Cardiac ventricle fibroblast (primary cell): ENCODE data around the gene OR8B4. TPM values are rescaled to one million over a fixed set of nuclear protein-coding genes. Genes with fewer than 3 reads are reported as not detected.

Experiments
- total RNA-seq: library from RNA; depleted of rRNA; stranded (reverse); fragments of >200 nt; gene quantifications from 2 replicates; pipeline ENCODE4 v1.2.3, GENCODE V29; 2015

The OR8B4 gene, protein sequence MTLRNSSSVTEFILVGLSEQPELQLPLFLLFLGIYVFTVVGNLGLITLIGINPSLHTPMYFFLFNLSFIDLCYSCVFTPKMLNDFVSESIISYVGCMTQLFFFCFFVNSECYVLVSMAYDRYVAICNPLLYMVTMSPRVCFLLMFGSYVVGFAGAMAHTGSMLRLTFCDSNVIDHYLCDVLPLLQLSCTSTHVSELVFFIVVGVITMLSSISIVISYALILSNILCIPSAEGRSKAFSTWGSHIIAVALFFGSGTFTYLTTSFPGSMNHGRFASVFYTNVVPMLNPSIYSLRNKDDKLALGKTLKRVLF
- total RNA-seq: not detected in 2 replicates

GRCh38 chr11:124424384-124424921 is at the start of gene OR8B4:
TSS of gene OR8B4 (minus strand) at chr11:124424871. CDS start at chr11:124424871, 0 bp downstream.

DNA sequence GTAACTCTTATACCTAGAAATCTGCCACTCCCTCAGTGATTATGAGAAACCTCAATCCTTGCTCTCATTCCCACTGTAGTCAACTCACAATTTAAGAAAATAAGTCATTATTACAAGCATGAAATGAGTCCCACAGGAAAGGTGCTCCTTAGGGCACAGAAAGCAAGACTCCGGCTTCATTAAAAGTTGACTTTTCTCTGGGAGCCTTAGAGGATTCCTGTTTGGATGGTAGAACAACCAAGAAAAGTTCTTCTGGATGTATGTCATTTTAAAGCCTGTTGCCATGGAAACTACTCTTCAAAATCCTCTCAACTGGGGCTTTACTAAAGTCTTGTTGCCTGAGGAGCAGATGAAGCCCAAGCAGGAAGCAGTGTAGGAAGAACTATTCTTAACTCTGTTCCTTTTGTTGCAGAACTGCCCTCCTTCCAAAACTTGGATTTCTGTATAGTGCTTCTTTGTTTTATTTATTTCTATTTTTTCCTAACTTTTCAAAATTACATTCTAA is 21.0 kb upstream of the OR8B4 start, which contains the start of gene OR8B8:
OR8B8 (minus strand) TSS at position 51 of the 505 bp plus-strand sequence. CDS start 4,611 bp downstream, outside the sequence.

DNA sequence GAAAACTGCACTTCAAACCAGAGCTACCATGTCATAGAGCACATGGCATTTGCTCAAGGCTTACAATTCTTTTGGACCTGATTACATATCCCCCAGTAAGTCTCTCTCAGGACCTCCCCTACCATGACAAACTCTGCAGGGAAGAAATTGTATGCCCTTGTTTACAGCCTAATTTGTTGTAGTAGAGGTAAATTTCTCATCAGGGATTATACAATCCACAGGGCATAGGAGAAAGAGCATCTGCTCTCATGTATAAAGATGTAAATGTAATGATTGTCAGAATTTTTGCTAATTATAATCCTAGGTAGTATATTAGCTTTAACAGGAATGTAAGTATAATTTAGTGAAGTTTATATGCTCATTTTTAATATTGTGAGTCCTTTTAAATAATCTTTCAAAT is 25.7 kb downstream of the OR8B4 start, which contains the start of gene OR8B3:
OR8B3 (minus strand) TSS at position 101 of the 400 bp plus-strand sequence. CDS start 1,673 bp downstream, outside the sequence.

GRCh38 chr11:124384399-124384798 is 40.3 kb downstream of the OR8B4 start, which contains the start of gene OR8B2:
TSS of gene OR8B2 (minus strand) at chr11:124384499. CDS start at chr11:124383343, 1,156 bp downstream.

Other genes starting within 250 kb of the OR8B4 start
- gene OR10D3, start 241.5 kb downstream of the OR8B4 start, total RNA-seq: not detected in 2 replicates
- not detected in 2 replicates for gene OR8G1, start 183.8 kb downstream of the OR8B4 start, total RNA-seq
- gene OR8G5, start 168.5 kb downstream of the OR8B4 start, total RNA-seq: not detected in 2 replicates
- gene OR8D1, start 110.9 kb downstream of the OR8B4 start, total RNA-seq: not detected in 2 replicates
- gene OR8D2, start 104.7 kb downstream of the OR8B4 start, total RNA-seq: not detected in 2 replicates
- not detected in 2 replicates for gene OR8B2, start 40.4 kb downstream of the OR8B4 start, total RNA-seq
- not detected in 2 replicates for gene OR8B3, start 25.8 kb downstream of the OR8B4 start, total RNA-seq
- gene OR8B8, start 20.8 kb upstream of the OR8B4 start, total RNA-seq: not detected in 2 replicates
- not detected in 2 replicates for gene OR8B12, start 118.8 kb upstream of the OR8B4 start, total RNA-seq
- gene OR8A1, start 145.1 kb upstream of the OR8B4 start, total RNA-seq: not detected in 2 replicates
- gene PANX3, start 186.6 kb upstream of the OR8B4 start, total RNA-seq: not detected in 2 replicates
- 18.7 and 22.3 TPM in 2 replicates for gene TBRG1, start 198.0 kb upstream of the OR8B4 start, total RNA-seq
- 37.9 and 40.4 TPM in 2 replicates for gene SIAE, start 248.9 kb upstream of the OR8B4 start, total RNA-seq
- gene SPA17, start 249.0 kb upstream of the OR8B4 start, total RNA-seq: 1.7 and 2.1 TPM in 2 replicates